Upper lobe of left lung (tissue), 6 donors: ENCODE results near the gene PTP4A1. TPM values are rescaled to one million over a fixed set of nuclear protein-coding genes. Genes with fewer than 3 reads are reported as not detected.

Experiments used
- ATAC-seq, 2 donors: fragments of 200-7000 bp; cut with Tn5 transposase; one replicate each; pipeline ENCODE4 v1.9.1; 2022; ENCODE audit warnings: mild to moderate bottlenecking in 2 of 2, moderate library complexity in 2 of 2; ENCODE audit not compliant: low FRiP score in 2 of 2
- DNase-seq, 2 donors: peaks; one replicate each; pipeline ENCODE4 v3.0.0-alpha.2; 2019 to 2020
- H3K27ac ChIP-seq, 4 donors: fragments of 200-600 bp; sonication (generic); one replicate each; pipeline ENCODE4 v1.5.1; 2016 to 2019
- H3K27me3 ChIP-seq, 4 donors: fragments of 200-600 bp; sonication (generic); one replicate each; pipeline ENCODE4 v1.5.1; 2017 to 2019
- H3K36me3 ChIP-seq, 4 donors: fragments of 200-600 bp; sonication (generic); one replicate each; pipeline ENCODE4 v1.5.1; 2016 to 2019
- H3K4me1 ChIP-seq, 4 donors: fragments of 200-600 bp; sonication (generic); one replicate each; pipeline ENCODE4 v1.5.1; 2018 to 2019
- H3K4me3 ChIP-seq, 4 donors: fragments of 200-600 bp; sonication (generic); one replicate each; pipeline ENCODE4 v1.5.1; 2017 to 2019; ENCODE audit warnings: mild to moderate bottlenecking in 2 of 4, moderate library complexity in 1 of 4
- H3K9me3 ChIP-seq, 4 donors: fragments of 200-600 bp; sonication (generic); one replicate each; pipeline ENCODE4 v1.5.1; 2018 to 2019
- EP300 ChIP-seq, 4 donors: sonication (generic); formaldehyde crosslinking; IDR thresholded peaks; one replicate each; pipeline ENCODE4 v1.5.1; 2017; ENCODE audit warnings: antibody characterized with exemption in 4 of 4, control low read depth in 2 of 4
- POLR2A ChIP-seq, 4 donors: fragments of 450-650 bp; IDR thresholded peaks; one replicate each; pipeline ENCODE4 v1.5.1; 2016 to 2017; ENCODE audit warnings: antibody characterized with exemption in 4 of 4, mild to moderate bottlenecking in 2 of 4
- POLR2AphosphoS5 ChIP-seq, 2 donors: sonication (generic); formaldehyde crosslinking; IDR thresholded peaks; one replicate each; pipeline ENCODE4 v1.5.1; 2017; ENCODE audit warnings: antibody characterized with exemption in 2 of 2
- WGBS, 2 donors: methylation state at CpG; one replicate each; pipeline ENCODE4 v1.1.5; 2017 to 2018; 5-methylcytosine and 5-hydroxymethylcytosine counted together
- total RNA-seq, 6 donors: library from RNA; depleted of rRNA in 4 of 6; stranded (reverse); fragments of >200 nt in 4 of 6; gene quantifications; one replicate each; pipeline versions ENCODE4 v1.1.0 to v1.2.1, GENCODE V29; 2016 to 2021
- TF ChIP-seq, protein P1 (sequence below), 6 experiments: fragments of 450-650 bp in 4 of 6; fragments of 200-600 bp in 2 of 6; sonication (generic) in 2 of 6; IDR thresholded peaks; one replicate each; pipeline ENCODE4 v1.5.1; 2016 to 2019; ENCODE audit warnings: antibody characterized with exemption in 6 of 6
- donor health status: DM: no; HTN: no; CAD: no; lungs with moderate emphysema.
- donor health status: DM: no; HTN: yes; CAD: no; lungs with severe emphysema.

Gene PTP4A1
- total RNA-seq, 6 donors from 2014 or later = 5.2 to 134 (median 57.9) TPM

DNA sequence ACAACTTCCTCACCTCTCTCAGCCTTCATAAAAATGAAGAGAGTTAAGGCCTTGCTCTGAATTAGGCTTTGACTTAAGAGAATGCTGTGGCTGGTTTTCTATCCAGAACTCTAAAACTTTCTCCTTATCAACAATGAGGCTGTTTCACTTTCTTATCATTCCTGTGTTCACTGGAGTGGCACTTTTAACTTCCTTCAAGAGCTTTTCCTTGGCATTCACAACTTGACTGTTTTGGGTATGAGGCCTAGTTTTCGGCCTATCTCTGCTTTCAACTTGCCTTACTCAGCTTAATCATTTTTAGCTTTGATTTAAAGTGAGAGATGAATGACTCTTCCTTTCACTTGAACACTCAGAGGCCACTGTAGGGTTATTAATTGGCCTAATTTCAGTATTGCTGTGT lies 4.3 kb upstream of the PTP4A1 start:
- WGBS, 2 donors = 73 to 74% methylated on average over 1 of the region's 1 CpG
- H3K27me3 ChIP-seq = no peaks in the 10 kb centered on the region
- H3K27ac ChIP-seq = peak overlapping the region in 3 of 4 donors; percentile 21 to 45 (median 36)
- H3K4me3 ChIP-seq = no peak overlapping the region
- no peaks in the 10 kb centered on the region for H3K9me3 ChIP-seq
- peaks cover 4 to 7% (median 5%) of the 10 kb centered on the region in 4 donors for H3K4me1 ChIP-seq
- DNase-seq = no peak
- ATAC-seq = no peak
- no peaks in the 10 kb centered on the region for H3K36me3 ChIP-seq
- TF ChIP-seq, protein P1, sequence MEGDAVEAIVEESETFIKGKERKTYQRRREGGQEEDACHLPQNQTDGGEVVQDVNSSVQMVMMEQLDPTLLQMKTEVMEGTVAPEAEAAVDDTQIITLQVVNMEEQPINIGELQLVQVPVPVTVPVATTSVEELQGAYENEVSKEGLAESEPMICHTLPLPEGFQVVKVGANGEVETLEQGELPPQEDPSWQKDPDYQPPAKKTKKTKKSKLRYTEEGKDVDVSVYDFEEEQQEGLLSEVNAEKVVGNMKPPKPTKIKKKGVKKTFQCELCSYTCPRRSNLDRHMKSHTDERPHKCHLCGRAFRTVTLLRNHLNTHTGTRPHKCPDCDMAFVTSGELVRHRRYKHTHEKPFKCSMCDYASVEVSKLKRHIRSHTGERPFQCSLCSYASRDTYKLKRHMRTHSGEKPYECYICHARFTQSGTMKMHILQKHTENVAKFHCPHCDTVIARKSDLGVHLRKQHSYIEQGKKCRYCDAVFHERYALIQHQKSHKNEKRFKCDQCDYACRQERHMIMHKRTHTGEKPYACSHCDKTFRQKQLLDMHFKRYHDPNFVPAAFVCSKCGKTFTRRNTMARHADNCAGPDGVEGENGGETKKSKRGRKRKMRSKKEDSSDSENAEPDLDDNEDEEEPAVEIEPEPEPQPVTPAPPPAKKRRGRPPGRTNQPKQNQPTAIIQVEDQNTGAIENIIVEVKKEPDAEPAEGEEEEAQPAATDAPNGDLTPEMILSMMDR (IDR thresholded peaks at IDR 0.05) = no peak
- no peak for TF ChIP-seq POLR2AphosphoS5 (IDR thresholded peaks at IDR 0.05)
- TF ChIP-seq EP300 (IDR thresholded peaks at IDR 0.05) = peak in 1 of 4 donors; percentile 33
- no peak for TF ChIP-seq POLR2A (IDR thresholded peaks at IDR 0.05)

DNA sequence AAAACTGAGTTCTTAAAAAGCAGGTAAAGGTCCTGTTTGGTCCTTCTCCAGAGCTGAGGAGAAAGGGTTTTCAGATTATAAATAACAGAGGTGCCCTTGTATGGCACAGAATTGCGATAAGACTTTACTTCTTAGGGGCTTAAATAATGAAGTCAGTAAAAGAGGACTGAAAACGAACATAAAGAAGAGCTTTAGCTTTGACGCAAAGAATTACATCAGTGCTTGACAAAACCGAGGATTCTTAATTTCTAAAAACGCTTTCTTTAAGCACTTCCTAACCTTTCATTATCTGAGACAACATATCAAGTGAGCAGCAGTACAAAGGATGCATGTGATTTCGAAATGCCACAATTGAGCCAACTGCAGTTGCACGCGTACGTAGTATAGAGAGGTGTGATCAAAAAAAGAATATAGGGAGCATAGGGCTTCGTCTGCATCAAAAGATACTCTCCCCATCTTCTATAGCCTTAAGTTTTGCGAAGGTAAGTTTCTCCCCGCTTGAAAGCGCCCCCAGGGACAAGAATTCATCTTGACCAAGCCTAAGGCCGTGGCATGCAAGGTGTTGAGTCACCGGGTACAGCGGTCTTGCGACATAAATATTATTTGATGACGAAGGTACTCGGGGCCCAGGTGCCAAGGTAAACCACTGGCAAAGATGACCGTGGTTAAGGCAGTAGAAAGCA lies 778 bp upstream of the PTP4A1 start:
- H3K27me3 ChIP-seq = no peaks in the 10 kb centered on the region
- TF ChIP-seq, protein P1 (IDR thresholded peaks at IDR 0.05) = no peak
- TF ChIP-seq POLR2AphosphoS5 (IDR thresholded peaks at IDR 0.05) (peak; percentile 43 to 62), POLR2A (IDR thresholded peaks at IDR 0.05) (no peak), EP300 (IDR thresholded peaks at IDR 0.05) (peak in 3 of 4 donors; percentile 13 to 93 (median 57))
- WGBS, 2 donors = 13 to 28% methylated on average over 19 to 20 of the region's 20 CpGs
- H3K4me1 ChIP-seq = peaks cover 9 to 23% (median 19%) of the 10 kb centered on the region in 4 donors
- DNase-seq (peak in 1 of 2 donors; percentile 87), ATAC-seq (peak; percentile 20 to 81)
- H3K9me3 ChIP-seq = no peaks in the 10 kb centered on the region
- peaks cover 0 to 2% (median under 1%) of the 10 kb centered on the region in 4 donors for H3K36me3 ChIP-seq
- H3K27ac ChIP-seq = peak overlapping the region; percentile 98 to 100 (median 100)
- peak overlapping the region; percentile 42 to 85 (median 74) for H3K4me3 ChIP-seq

DNA sequence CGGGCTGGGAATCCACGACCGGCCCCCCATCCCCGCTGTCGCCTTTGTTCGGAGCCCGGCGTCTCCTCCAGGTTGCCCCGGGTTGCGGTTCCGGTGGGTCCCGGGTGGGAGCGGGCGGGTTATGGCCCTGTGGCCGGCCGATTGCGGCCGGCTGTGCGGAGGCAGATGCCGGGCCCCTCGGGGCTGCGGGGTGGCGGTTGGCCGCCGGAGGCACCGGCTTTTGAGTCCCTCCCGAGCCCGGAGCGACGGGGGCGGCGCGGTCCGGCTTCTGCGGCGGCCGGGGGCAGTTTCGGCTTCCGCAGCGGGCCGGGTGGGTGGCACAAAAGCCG lies 431 bp downstream of the PTP4A1 start:
- peak in 1 of 2 donors; percentile 21 for ATAC-seq
- DNase-seq = peak in 1 of 2 donors; percentile 92
- no peak for TF ChIP-seq EP300 (IDR thresholded peaks at IDR 0.05)
- peak in 1 of 4 donors; percentile 0 for TF ChIP-seq POLR2A (IDR thresholded peaks at IDR 0.05)
- no peak for TF ChIP-seq POLR2AphosphoS5 (IDR thresholded peaks at IDR 0.05)
- TF ChIP-seq, protein P1 (IDR thresholded peaks at IDR 0.05) = no peak
- Histone ChIP-seq H3K4me1 (peaks cover 12 to 29% (median 20%) of the 10 kb centered on the region in 4 donors), H3K9me3 (no peaks in the 10 kb centered on the region), H3K4me3 (peak overlapping the region; percentile 73 to 85 (median 80)), H3K36me3 (peaks cover 5 to 14% (median 10%) of the 10 kb centered on the region in 4 donors), H3K27ac (peak overlapping the region; percentile 98 to 100 (median 100)), H3K27me3 (no peaks in the 10 kb centered on the region)
- WGBS, 2 donors = 1% methylated on average over 18 of the region's 42 CpGs; no CpG with 5 or more reads in 1 of the 2 donors

DNA sequence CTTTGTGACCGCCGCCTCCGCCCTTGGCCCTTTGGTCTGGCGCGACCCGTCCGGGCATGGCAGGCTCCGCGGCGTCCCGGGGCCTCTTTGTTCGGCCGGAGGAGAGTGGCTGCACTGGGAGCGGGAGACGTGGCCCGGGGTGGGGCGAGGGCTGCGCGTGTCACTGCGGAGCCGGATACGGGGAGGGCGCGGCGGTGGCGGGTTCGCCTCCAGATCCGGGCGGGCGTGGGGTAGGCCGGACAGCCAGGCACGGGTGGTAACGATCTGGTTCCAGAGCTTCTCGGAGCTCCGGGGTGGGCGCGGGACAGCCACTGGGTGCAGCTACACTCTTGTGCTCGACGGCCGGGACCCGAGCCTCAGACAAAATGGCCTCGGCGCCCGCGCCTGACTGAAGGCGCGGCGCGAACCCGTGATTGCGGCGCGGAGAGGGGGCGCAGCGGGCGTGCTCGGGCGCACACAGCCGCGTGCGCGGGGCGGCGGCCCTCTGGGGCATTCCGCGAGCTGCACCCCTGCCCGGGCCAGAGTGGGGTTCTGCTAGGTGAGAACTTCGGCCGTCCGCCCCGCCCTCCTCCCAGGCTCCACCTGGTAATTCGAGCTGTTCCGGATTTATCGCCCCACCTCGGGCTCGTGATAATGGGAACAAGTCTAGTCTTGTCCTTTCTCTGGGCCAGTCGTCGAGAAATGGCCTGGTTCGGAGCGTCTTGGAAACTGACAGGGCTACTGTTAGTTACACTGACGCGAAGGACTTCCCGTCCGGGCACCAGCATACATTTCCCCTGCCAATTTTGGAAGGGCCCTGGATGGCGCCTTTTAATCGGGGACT lies 1.0 kb downstream of the PTP4A1 start:
- peak overlapping the region; percentile 98 to 100 (median 100) for H3K27ac ChIP-seq
- ATAC-seq (peak; percentile 77 to 84), DNase-seq (peak; percentile 95)
- WGBS, 2 donors = 0 to 3% methylated on average over 6 to 45 of the region's 86 CpGs
- H3K36me3 ChIP-seq = peaks cover 5 to 20% (median 12%) of the 10 kb centered on the region in 4 donors
- H3K9me3 ChIP-seq = no peaks in the 10 kb centered on the region
- H3K4me3 ChIP-seq = peak overlapping the region; percentile 73 to 85 (median 80)
- TF ChIP-seq, protein P1 (IDR thresholded peaks at IDR 0.05) = peak in 2 of 6 experiments; percentile 1 to 9
- TF ChIP-seq POLR2AphosphoS5 (IDR thresholded peaks at IDR 0.05) (peak in 1 of 2 donors; percentile 78), EP300 (IDR thresholded peaks at IDR 0.05) (peak in 1 of 4 donors; percentile 10), POLR2A (IDR thresholded peaks at IDR 0.05) (peak in 3 of 4 donors; percentile 64 to 97 (median 84))
- H3K27me3 ChIP-seq = no peaks in the 10 kb centered on the region
- peaks cover 10 to 30% (median 20%) of the 10 kb centered on the region in 4 donors for H3K4me1 ChIP-seq
